ENCODE measurements around the gene CYP46A1. TPM values are rescaled to one million over a fixed set of nuclear protein-coding genes. Genes with fewer than 3 reads are reported as not detected.

The CYP46A1 gene
- total RNA-seq, 1 experiment from 2014 or later, result 0.59 TPM

GRCh38 chr14:99688210-99688581, 4.1 kb downstream of the CYP46A1 start:
- H3K9me3 ChIP-seq (ENCODE audit: control insufficient read depth, low read depth, low read length), result no peaks in the 10 kb centered on the region
- no peak for TF ChIP-seq CTCF (conservative IDR thresholded peaks at IDR 0.05)
- Mint-ChIP-seq H3K27ac (no peak overlapping the region), H3K4me1 (peaks cover 16 to 29% of the 10 kb centered on the region in 2 experiments), H3K4me3 (no peak overlapping the region), H3K9me3 (no peaks in the 10 kb centered on the region), H3K27me3 (ENCODE audit: low read depth) (peaks cover 14% of the 10 kb centered on the region), H3K36me3 (ENCODE audit: insufficient read depth in 1 of 3, low read depth in 3 of 3) (no peaks in the 10 kb centered on the region)
- H2AFZ ChIP-seq (ENCODE audit: low read length), result no peak overlapping the region
- DNase-seq, result no peak
- no peaks in the 10 kb centered on the region for H4K20me1 ChIP-seq (ENCODE audit: control insufficient read depth, insufficient read depth, insufficient read length)
- H3K18ac ChIP-seq (ENCODE audit: insufficient read length, low read depth, low read length), result no peak overlapping the region
- no peak overlapping the region for H2AK5ac ChIP-seq (ENCODE audit: insufficient read length, low read length)
- no CpG with 5 or more reads among the region's 10 CpGs for WGBS (ENCODE audit: extremely low coverage, insufficient read length, low lambda C conversion rate)
- no peak overlapping the region for H4K91ac ChIP-seq (ENCODE audit: insufficient read length, low read depth, low read length)
- no peaks in the 10 kb centered on the region for H3K4me1 ChIP-seq (ENCODE audit: insufficient read depth, low read length)
- H3K23me2 ChIP-seq (ENCODE audit: insufficient read length, low read depth, low read length, poor library complexity, severe bottlenecking), result peaks cover 3% of the 10 kb centered on the region
- H3K4ac ChIP-seq (ENCODE audit: low read depth, low read length), result no peak overlapping the region
- H3K79me1 ChIP-seq (ENCODE audit: insufficient read depth, low read depth, low read length, poor library complexity, severe bottlenecking), result no peaks in the 10 kb centered on the region
- no peak overlapping the region for H4K8ac ChIP-seq (replicated peaks; ENCODE audit: insufficient read length, low read depth, low read length)
- H4K5ac ChIP-seq (ENCODE audit: insufficient read length, low read depth, low read length), result no peak overlapping the region
- no peak overlapping the region for H3K56ac ChIP-seq (ENCODE audit: insufficient read length, low read depth, low read length)
- no peaks in the 10 kb centered on the region for H3K27me3 ChIP-seq (ENCODE audit: insufficient read depth, low read length)
- no peak overlapping the region for H3K27ac ChIP-seq (ENCODE audit: insufficient read length, low read depth, low read length)
- no peak overlapping the region for H2BK120ac ChIP-seq (ENCODE audit: low read depth, low read length, poor library complexity, severe bottlenecking)
- H2BK12ac ChIP-seq (ENCODE audit: insufficient read length, low read depth, low read length), result no peak overlapping the region
- H2BK5ac ChIP-seq (ENCODE audit: insufficient read length, low read length), result no peak overlapping the region
- no peak overlapping the region for H3K14ac ChIP-seq (ENCODE audit: insufficient read depth, low read length)
- no peak overlapping the region for H2BK20ac ChIP-seq (ENCODE audit: low read depth, low read length, poor library complexity, severe bottlenecking)
- no peak overlapping the region for H3K9ac ChIP-seq (ENCODE audit: extremely low read depth, insufficient read length, low read length)
- H3K23ac ChIP-seq (ENCODE audit: insufficient read length, low read depth, low read length), result no peak overlapping the region
- H3K4me2 ChIP-seq (ENCODE audit: insufficient read depth, insufficient read length, low read length), result no peak overlapping the region
- no peaks in the 10 kb centered on the region for H3K79me2 ChIP-seq (ENCODE audit: insufficient read depth, low read length)
- H2BK15ac ChIP-seq (ENCODE audit: low read depth, low read length), result no peak overlapping the region
- no peak overlapping the region for H3T11ph ChIP-seq (ENCODE audit: low read length)

Measured in H9 (cell line).